Activated CD8-positive, alpha-beta memory T cell treated with anti-CD3 and anti-CD28 coated beads for 4 hours (primary cell): ENCODE measurements around the gene PANK4.
"Not testable (repeated sequence)": the region's sequence is repeated elsewhere in the genome, so short reads cannot be mapped to it uniquely, and the experiment has no call there.

Experiments used
- DNase-seq, 2 donors: peaks; one replicate each; pipeline ENCODE4 v3.0.0-alpha.2; 2020; ENCODE audit warnings: low read depth in 2 of 2

PANK4 gene

GRCh38 chr1:2558861-2559260 lies 32.5 kb upstream of the PANK4 start:
- no peak for DNase-seq

- DNase-seq, result no peak
These were observed 32.0 kb upstream of the PANK4 start for GRCh38 chr1:2558420-2558819.

GRCh38 chr1:2557482-2558400 lies 31.3 kb upstream of the PANK4 start:
- DNase-seq, result no peak

- DNase-seq, result no peak
These were observed 30.5 kb upstream of the PANK4 start for GRCh38 chr1:2556678-2557481.

- DNase-seq, result peak in 1 of 2 donors; percentile 64
These were observed 29.9 kb upstream of the PANK4 start, which contains the start of gene TNFRSF14 for GRCh38 chr1:2556277-2556677. Gene TNFRSF14 (plus strand): TSS chr1:2556371. CDS start chr1:2556665, 294 bp downstream.

- DNase-seq, result no peak
These were observed 29.4 kb upstream of the PANK4 start for GRCh38 chr1:2555634-2556276.

GRCh38 chr1:2554621-2555387 lies 28.4 kb upstream of the PANK4 start:
- DNase-seq, result no peak

- DNase-seq, result no peak
These were observed 27.6 kb upstream of the PANK4 start for GRCh38 chr1:2553871-2554620.

- not testable (repeated sequence) for DNase-seq
These were observed 26.7 kb upstream of the PANK4 start for GRCh38 chr1:2553076-2553475.

- DNase-seq, result no peak
These were observed 25.8 kb upstream of the PANK4 start for GRCh38 chr1:2552189-2552588.

GRCh38 chr1:2551544-2551943 lies 25.1 kb upstream of the PANK4 start:
- not testable (repeated sequence) for DNase-seq

GRCh38 chr1:2550309-2550861 lies 24.0 kb upstream of the PANK4 start:
- not testable (repeated sequence) for DNase-seq

GRCh38 chr1:2549367-2550029 lies 23.1 kb upstream of the PANK4 start:
- DNase-seq, result not testable (repeated sequence)

GRCh38 chr1:2548068-2548589 lies 21.7 kb upstream of the PANK4 start:
- peak in 1 of 2 donors; percentile 71 for DNase-seq

GRCh38 chr1:2547210-2548067 lies 21.0 kb upstream of the PANK4 start:
- no peak for DNase-seq

GRCh38 chr1:2546515-2547209 lies 20.3 kb upstream of the PANK4 start:
- DNase-seq, result peak; percentile 53 to 70

- peak; percentile 77 to 80 for DNase-seq
These were observed 19.5 kb upstream of the PANK4 start for GRCh38 chr1:2545754-2546514.
